IPS-18c (cell line): ENCODE data around the gene TANGO2.
A peak's percentile ranks its signal among the peaks of the same experiment; 100 is the strongest.

Source experiments
- H3K4me3 ChIP-seq: 2 replicates; pipeline ENCODE4 v1.7.0; 2013; ENCODE audit warnings: low read depth, mild to moderate bottlenecking, low read length, moderate library complexity; ENCODE audit not compliant: insufficient read depth
- H3K9me3 ChIP-seq: one replicate; pipeline ENCODE4 v1.6.1; 2013; ENCODE audit warnings: mild to moderate bottlenecking, low read length, moderate library complexity; ENCODE audit not compliant: control insufficient read depth, insufficient read depth

TANGO2 gene

GRCh38 chr22:20111045-20111688 lies 90.3 kb downstream of the TANGO2 start:
- Histone ChIP-seq H3K4me3 (no peak overlapping the region), H3K9me3 (peaks cover 3% of the 10 kb centered on the region)

GRCh38 chr22:20111689-20112622 lies 91.0 kb downstream of the TANGO2 start:
- H3K4me3 ChIP-seq: no peak overlapping the region
- peaks cover 3% of the 10 kb centered on the region for H3K9me3 ChIP-seq

- Histone ChIP-seq H3K4me3 (no peak overlapping the region), H3K9me3 (peaks cover 3% of the 10 kb centered on the region)
These were observed 92.0 kb downstream of the TANGO2 start for GRCh38 chr22:20112623-20113511.

- Histone ChIP-seq H3K9me3 (peaks cover 3% of the 10 kb centered on the region), H3K4me3 (no peak overlapping the region)
These were observed 92.8 kb downstream of the TANGO2 start for GRCh38 chr22:20113551-20114310.

GRCh38 chr22:20114506-20115475 lies 93.9 kb downstream of the TANGO2 start:
- peaks cover 3% of the 10 kb centered on the region for H3K9me3 ChIP-seq
- H3K4me3 ChIP-seq: no peak overlapping the region

GRCh38 chr22:20115691-20116375 lies 94.9 kb downstream of the TANGO2 start, which contains the start of gene RANBP1:
Gene RANBP1 (plus strand): TSS chr22:20116104. CDS start chr22:20116185, 81 bp downstream.
- H3K9me3 ChIP-seq: no peaks in the 10 kb centered on the region
- peak within 1 kb of the TSS; percentile 82 for H3K4me3 ChIP-seq

- H3K9me3 ChIP-seq: no peaks in the 10 kb centered on the region
- H3K4me3 ChIP-seq: peak overlapping the region; percentile 82
These were observed 95.6 kb downstream of the TANGO2 start for GRCh38 chr22:20116376-20116950.
